HepG2 (cell line): ENCODE measurements around the gene RHEBL1. TPM values are rescaled to one million over a fixed set of nuclear protein-coding genes. Genes with fewer than 3 reads are reported as not detected.

Experiments used
- ATAC-seq: fragments of 200-7000 bp; cut with Tn5 transposase; 3 replicates; pipeline ENCODE4 v1.9.1; 2020; ENCODE audit warnings: mild to moderate bottlenecking, moderate library complexity
- Bru-seq: library from RNA; stranded (reverse); fragments of 400-500 nt; gene quantifications from one replicate; lab custom pipeline; 2021; lab: Mats Ljungman, UMichigan
- BruChase-seq, 2 experiments: library from RNA; stranded (reverse); fragments of 400-500 nt; gene quantifications; one replicate each; lab custom pipeline; 2021; lab: Mats Ljungman, UMichigan
- BruUV-seq: library from RNA; stranded (reverse); fragments of 400-500 nt; replicated peaks from 2 replicates; lab custom pipeline; 2021; lab: Mats Ljungman, UMichigan
- CTCF ChIA-PET: fragments of 300-600 bp; formaldehyde crosslinking; extraction: SDS; loops from one replicate; lab custom pipeline; 2021; ENCODE audit warnings: low total read pairs, inconsistent platforms, low intra/inter-chr PET ratio; lab: Yijun Ruan, JAX
- POLR2A ChIA-PET: fragments of 350-600 bp; sonication (Branson Sonifier 250); formaldehyde crosslinking; loops from one replicate; lab custom pipeline; 2020; ENCODE audit warnings: antibody characterized with exemption, inconsistent platforms; lab: Yijun Ruan, JAX
- DNase-seq: peaks from one replicate; pipeline ENCODE4 v3.0.0-alpha.2; 2015; ENCODE audit warnings: low spot score
- FAIRE-seq: peaks from 3 replicates; lab custom pipeline; 2011; peaks lifted over from hg19 to GRCh38; lab: Jason Lieb, UNC
- H2AFZ ChIP-seq: one replicate; pipeline ENCODE4 v1.6.1; 2011; ENCODE audit warnings: low read length, inconsistent platforms
- H3K27ac ChIP-seq: fragments of 300-600 bp; 3 replicates; pipeline ENCODE4 v1.8.0; 2011; ENCODE audit warnings: mixed run types, mild to moderate bottlenecking, mixed read lengths, low read length, inconsistent platforms; ENCODE audit not compliant: insufficient read depth; ENCODE audit errors: extremely low read length
- H3K27me3 ChIP-seq, 2 experiments: fragments of 200-600 bp in 1 of 2; 2 replicates in 1 of 2; 3 replicates in 1 of 2; pipeline versions ENCODE4 v1.6.0 to v1.8.0; 2011; ENCODE audit warnings: low read length in 2 of 2, mild to moderate bottlenecking in 2 of 2, moderate library complexity in 2 of 2, inconsistent platforms in 1 of 2; ENCODE audit not compliant: insufficient read depth in 2 of 2, control insufficient read depth in 1 of 2
- H3K36me3 ChIP-seq, 2 experiments: fragments of 200-600 bp in 1 of 2; replicated peaks in 1 of 2; 2 replicates in 1 of 2; 3 replicates in 1 of 2; pipeline versions ENCODE4 v1.5.1 to v1.8.0; 2011; ENCODE audit warnings: low read length in 2 of 2, inconsistent platforms in 1 of 2; ENCODE audit not compliant: insufficient read depth in 2 of 2, control insufficient read depth in 1 of 2
- H3K4me1 ChIP-seq: 2 replicates; pipeline ENCODE4 v1.5.1; 2012; ENCODE audit warnings: low read length, inconsistent platforms; ENCODE audit not compliant: insufficient read depth
- H3K4me2 ChIP-seq: 2 replicates; pipeline ENCODE4 v1.6.0; 2011; ENCODE audit warnings: low read depth, low read length, inconsistent platforms
- H3K4me3 ChIP-seq, 3 experiments: fragments of 200-600 bp in 1 of 3; sonication (generic), shearing (Covaris generic) in 1 of 3; replicated peaks in 1 of 3; 2 replicates each; pipeline ENCODE4 v1.5.1; 2011 to 2016; ENCODE audit warnings: low read length in 3 of 3, inconsistent platforms in 2 of 3, low read depth in 2 of 3, mild to moderate bottlenecking in 2 of 3, control low read depth in 1 of 3, mixed read lengths in 1 of 3; ENCODE audit not compliant: insufficient read depth in 1 of 3
- H3K79me2 ChIP-seq: one replicate; pipeline ENCODE4 v1.6.1; 2011; ENCODE audit warnings: low read length, inconsistent platforms; ENCODE audit not compliant: insufficient read depth
- H3K9ac ChIP-seq: 2 replicates; pipeline ENCODE4 v1.6.0; 2011; ENCODE audit warnings: mild to moderate bottlenecking, low read depth, low read length, inconsistent platforms; ENCODE audit not compliant: insufficient read depth
- H3K9me3 ChIP-seq: 2 replicates; pipeline ENCODE4 v1.5.1; 2012; ENCODE audit warnings: mild to moderate bottlenecking, low read length
- H4K20me1 ChIP-seq: 2 replicates; pipeline ENCODE4 v1.6.0; 2011; ENCODE audit warnings: inconsistent platforms, mild to moderate bottlenecking, low read length, moderate library complexity; ENCODE audit not compliant: insufficient read depth
- ARID2 ChIP-seq: sonication (generic); formaldehyde crosslinking; IDR thresholded peaks from 2 replicates; pipeline ENCODE4 v1.8.1; 2022; ENCODE audit warnings: mild to moderate bottlenecking, missing genetic modification reagents, borderline replicate concordance
- CREB1 ChIP-seq, 2 experiments: fragments of 450-650 bp in 1 of 2; IDR thresholded peaks; 2 replicates each; pipeline ENCODE4 v1.6.1; 2016 to 2017; ENCODE audit warnings: control low read depth in 1 of 2, mild to moderate bottlenecking in 1 of 2, missing compliant biosample characterization in 1 of 2, missing genetic modification characterization in 1 of 2
- KMT2B ChIP-seq: IDR thresholded peaks from 2 replicates; pipeline ENCODE4 v1.6.1; 2016; ENCODE audit warnings: missing genetic modification reagents, missing compliant biosample characterization
- MAFK ChIP-seq, 2 experiments: IDR thresholded peaks in 1 of 2; conservative IDR thresholded peaks in 1 of 2; 2 replicates each; pipeline ENCODE4 v1.6.1; 2011; ENCODE audit warnings: improper control_type of control experiment in 2 of 2, low read length in 2 of 2
- MIXL1 ChIP-seq: IDR thresholded peaks from 2 replicates; pipeline ENCODE4 v1.6.1; 2016
- SOX6 ChIP-seq, 2 experiments: fragments of 450-650 bp in 1 of 2; sonication (generic) in 1 of 2; formaldehyde crosslinking in 1 of 2; IDR thresholded peaks; 2 replicates each; pipeline versions ENCODE4 v1.4.0 to v1.6.1; 2017 to 2020; ENCODE audit warnings: antibody characterized with exemption in 1 of 2, mild to moderate bottlenecking in 1 of 2, missing genetic modification reagents in 1 of 2
- SRSF1 ChIP-seq: fragments of 200-400 bp; formaldehyde crosslinking; optimal IDR thresholded peaks from 2 replicates; pipeline ENCODE3; 2017; ENCODE audit warnings: mild to moderate bottlenecking, low read depth, low read length, moderate library complexity
- ZFAT ChIP-seq: sonication (generic); formaldehyde crosslinking; conservative IDR thresholded peaks from 2 replicates; pipeline ENCODE4 v1.8.1; 2023; ENCODE audit warnings: missing genetic modification reagents, inconsistent platforms
- ZNF124 ChIP-seq: sonication (generic); formaldehyde crosslinking; IDR thresholded peaks from 2 replicates; pipeline ENCODE4 v1.4.0; 2020; ENCODE audit warnings: missing genetic modification reagents
- ZSCAN31 ChIP-seq: sonication (generic); formaldehyde crosslinking; IDR thresholded peaks from 2 replicates; pipeline ENCODE4 v1.5.0; 2020; ENCODE audit warnings: low read depth, mild to moderate bottlenecking, missing genetic modification reagents
- WGBS: methylation state at CpG from one replicate; pipeline ENCODE4 v1.1.6; 2017; ENCODE audit warnings: low lambda C conversion rate; 5-methylcytosine and 5-hydroxymethylcytosine counted together
- in situ Hi-C: cut with HindIII; loops from 2 replicates; pipeline ENCODE4 v1.10.0; 2017; ENCODE audit warnings: low pct_unique_long_range_greater_than_20kb; ENCODE audit not compliant: extremely low pct_ligation_motif_present
- intact Hi-C: fragments of 100-400 bp; cut with micrococcal nuclease; formaldehyde crosslinking; loops from one replicate; pipeline ENCODE4 v1.10.0; 2022; ENCODE audit not compliant: unreplicated experiment
- long read RNA-seq, 2 experiments: library from RNA in 1 of 2; library from polyadenylated mRNA in 1 of 2; stranded (forward) in 1 of 2; unstranded in 1 of 2; transcript quantifications; one replicate each; pipeline ENCODE4 v2.0.0, GENCODE V29; 2019 to 2022
- polyA minus RNA-seq, 3 experiments: library from RNA; depleted of rRNA, polyadenylated mRNA; stranded (reverse); fragments of >200 nt; gene quantifications; 2 replicates each; pipeline ENCODE4 v1.2.3, GENCODE V29; 2011; ENCODE audit warnings: low replicate concordance in 1 of 3
- polyA plus RNA-seq, 8 experiments: library from polyadenylated mRNA; depleted of rRNA in 3 of 8; stranded (reverse) in 7 of 8; unstranded in 1 of 8; fragments of >200 nt; fragmentation: Illumina TruSeq in 4 of 8; extraction: Trizol in 4 of 8; gene quantifications; 2 replicates each; pipeline versions ENCODE4 v1.2.1 to v1.2.3, GENCODE V29; 2011 to 2016; ENCODE audit warnings: low read depth in 4 of 8, missing spikeins in 1 of 8, mixed read lengths in 1 of 8; ENCODE audit not compliant: insufficient read depth in 1 of 8
- total RNA-seq, 5 experiments: library from RNA; depleted of rRNA; stranded (reverse); fragments of >200 nt; fragmentation: Illumina TruSeq; extraction: Trizol; gene quantifications; 2 replicates each; pipeline ENCODE4 v1.2.3, GENCODE V29; 2016; ENCODE audit warnings: low read depth in 1 of 5
- TF ChIP-seq, protein P1 (sequence below): sonication (generic); formaldehyde crosslinking; IDR thresholded peaks from 2 replicates; pipeline ENCODE4 v1.5.0; 2020; ENCODE audit warnings: missing genetic modification reagents

Gene RHEBL1, protein sequence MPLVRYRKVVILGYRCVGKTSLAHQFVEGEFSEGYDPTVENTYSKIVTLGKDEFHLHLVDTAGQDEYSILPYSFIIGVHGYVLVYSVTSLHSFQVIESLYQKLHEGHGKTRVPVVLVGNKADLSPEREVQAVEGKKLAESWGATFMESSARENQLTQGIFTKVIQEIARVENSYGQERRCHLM
- total RNA-seq (2016; rRNA removed; fragmentation: Illumina TruSeq; extraction: Trizol) (1.4 and 1.6 TPM in 2 replicates), polyA plus RNA-seq (2011; rRNA removed) (2.5 and 2.9 TPM in 2 replicates), polyA minus RNA-seq (2011; rRNA and poly(A)+ RNA removed; ENCODE audit: low replicate concordance) (4.3 TPM in 2 replicates), Bru-seq, nascent RNA (percentile 33 among the genes with signal in this experiment), BruChase-seq, experiment 1, labeled RNA remaining after a 6-hour chase (percentile 32 among the genes with signal in this experiment), BruChase-seq, experiment 2, labeled RNA remaining after a 2-hour chase (percentile 34 among the genes with signal in this experiment)
- total RNA-seq (2016; cell fraction: cytosol; rRNA removed; fragmentation: Illumina TruSeq; extraction: Trizol; ENCODE audit: low read depth): 0.71 and 0.79 TPM in 2 replicates
- total RNA-seq (2016; cell fraction: insoluble cytoplasmic fraction; rRNA removed; fragmentation: Illumina TruSeq; extraction: Trizol): 1.5 and 1.9 TPM in 2 replicates
- 0.62 and 1.0 TPM in 2 replicates for total RNA-seq (2016; cell fraction: membrane; rRNA removed; fragmentation: Illumina TruSeq; extraction: Trizol)
- total RNA-seq (2016; cell fraction: nucleus; rRNA removed; fragmentation: Illumina TruSeq; extraction: Trizol): 0.75 and 1.0 TPM in 2 replicates
- 2.7 and 2.8 TPM in 2 replicates for polyA plus RNA-seq (2011; cell fraction: cytosol; rRNA removed)
- 2.0 and 2.7 TPM in 2 replicates for polyA plus RNA-seq (2011; cell fraction: nucleus; rRNA removed)
- 2.3 and 3.2 TPM in 2 replicates for polyA plus RNA-seq (2012)
- polyA plus RNA-seq (2016; cell fraction: cytosol; fragmentation: Illumina TruSeq; extraction: Trizol; ENCODE audit: low read depth): 0.21 and 0.42 TPM in 2 replicates
- 1.2 and 1.3 TPM in 2 replicates for polyA plus RNA-seq (2016; cell fraction: insoluble cytoplasmic fraction; fragmentation: Illumina TruSeq; extraction: Trizol; ENCODE audit: low read depth)
- polyA plus RNA-seq (2016; cell fraction: membrane; fragmentation: Illumina TruSeq; extraction: Trizol; ENCODE audit: low read depth): 0.52 and 0.79 TPM in 2 replicates
- polyA plus RNA-seq (2016; cell fraction: nucleus; fragmentation: Illumina TruSeq; extraction: Trizol; ENCODE audit: insufficient read depth, low read depth): 1.3 and 1.8 TPM in 2 replicates
- polyA minus RNA-seq (2011; cell fraction: cytosol; rRNA and poly(A)+ RNA removed): 0.88 and 0.89 TPM in 2 replicates
- polyA minus RNA-seq (2011; cell fraction: nucleus; rRNA and poly(A)+ RNA removed): 0.62 and 0.90 TPM in 2 replicates
- long read RNA-seq, experiment 1, partial matches to known transcripts: 0 of 3 reads
- long read RNA-seq, experiment 1, other reads (novel, unspliced or antisense): 0 of 3 reads
- long read RNA-seq, experiment 2, partial matches to known transcripts: 0 of 6 reads
- long read RNA-seq, experiment 2, other reads (novel, unspliced or antisense): 4 of 6 reads

DNA sequence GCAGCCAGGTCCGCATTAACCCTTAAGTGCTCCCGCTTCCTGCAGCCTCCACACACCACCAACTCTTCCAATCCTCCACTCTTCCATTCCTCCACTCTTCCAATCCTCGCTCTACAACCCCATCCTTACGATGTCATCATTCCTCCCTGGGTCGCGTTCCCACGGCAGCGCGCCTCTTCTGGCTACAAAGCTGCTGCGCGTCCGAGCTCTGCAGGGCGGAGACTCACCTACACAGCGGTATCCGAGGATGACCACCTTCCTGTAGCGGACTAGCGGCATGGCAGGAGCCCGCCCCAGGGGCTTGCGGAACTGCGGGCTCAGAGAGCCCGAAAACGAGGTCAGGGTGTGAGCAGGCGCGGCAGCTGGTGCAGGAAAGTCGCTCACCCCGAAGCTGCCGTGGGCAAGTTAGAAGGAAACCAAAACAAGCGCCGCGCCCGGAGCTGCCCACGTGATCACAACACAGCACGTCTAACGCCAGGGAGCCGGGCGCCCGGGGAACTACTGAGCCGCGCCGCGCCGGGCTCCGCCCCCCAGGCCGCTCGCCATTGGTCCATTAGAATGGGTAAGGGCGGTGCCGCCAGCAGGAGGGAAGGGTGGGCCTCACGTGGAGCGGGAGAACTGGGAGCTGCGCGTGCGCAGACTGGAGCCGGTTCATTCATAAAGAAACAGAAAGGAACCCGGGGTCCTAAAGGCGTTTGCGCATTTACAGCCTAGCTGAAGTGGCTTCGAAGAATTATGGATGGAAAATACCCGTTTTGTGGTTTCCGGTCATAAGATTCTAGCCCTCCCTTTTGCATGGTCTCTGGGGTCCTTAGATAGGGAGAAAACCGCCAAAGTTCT lies at the start of gene RHEBL1:
Gene RHEBL1 (minus strand): TSS at position 473 of the 840 bp plus-strand sequence. CDS start 194 bp downstream, at position 279.
- intact Hi-C loops (no loop called here), in situ Hi-C loops (loop anchor here (5.0 kb wide), 1 partner anchor 53 kb away; no protein-coding TSS in a partner anchor)
- ATAC-seq (peak; percentile 99), DNase-seq (peak; percentile 94), FAIRE-seq (peak; percentile 83)
- WGBS: 2% methylated on average over 34 of the region's 60 CpGs
- ChIA-PET CTCF (no interaction called here), POLR2A (interaction anchor here (0.9 to 2.0 kb wide), 15 partner anchors 8 to 204 kb away, joined by 3 to 25 read pairs (median 5); partner anchors contain the start of genes KMT2D, LMBR1L, PRKAG1 and RND1)
- Histone ChIP-seq H3K27me3 (no peaks in the 10 kb centered on the region), H3K4me1 (peaks cover 24% of the 10 kb centered on the region), H3K4me3 (peak within 1 kb of the TSS; percentile 73 to 85 (median 80)), H3K9me3 (no peaks in the 10 kb centered on the region), H3K9ac (peak within 1 kb of the TSS; percentile 61), H3K79me2 (no peaks in the 10 kb centered on the region), H4K20me1 (no peaks in the 10 kb centered on the region), H3K27ac (peak within 1 kb of the TSS; percentile 54), H3K36me3 (no peaks in the 10 kb centered on the region), H3K4me2 (peak within 1 kb of the TSS; percentile 95), H2AFZ (peak within 1 kb of the TSS; percentile 51)
- no TSS peak for BruUV-seq
- TF ChIP-seq MAFK (conservative IDR thresholded peaks at IDR 0.05 in 1 of 2, IDR thresholded peaks at IDR 0.05 in 1 of 2; ENCODE audit: low read length in 2 of 2): no peak
- 0 out of 2 replicates have a peak, but pooled peaks have one; percentile 27 for TF ChIP-seq ZNF124 (CRISPR knock-in tag)
- TF ChIP-seq ARID2: peak; percentile 47; the same call in 1 of the 2 replicates
- TF ChIP-seq SRSF1: no peak
- TF ChIP-seq ZFAT (CRISPR knock-in tag): no peak
- peak; percentile 81 for TF ChIP-seq KMT2B
- no peak for TF ChIP-seq SOX6 (IDR thresholded peaks at IDR 0.05)
- TF ChIP-seq SOX6 (CRISPR knock-in tag; IDR thresholded peaks at IDR 0.05): no peak
- TF ChIP-seq MIXL1 (CRISPR knock-in tag): no peak
- TF ChIP-seq, protein P1, sequence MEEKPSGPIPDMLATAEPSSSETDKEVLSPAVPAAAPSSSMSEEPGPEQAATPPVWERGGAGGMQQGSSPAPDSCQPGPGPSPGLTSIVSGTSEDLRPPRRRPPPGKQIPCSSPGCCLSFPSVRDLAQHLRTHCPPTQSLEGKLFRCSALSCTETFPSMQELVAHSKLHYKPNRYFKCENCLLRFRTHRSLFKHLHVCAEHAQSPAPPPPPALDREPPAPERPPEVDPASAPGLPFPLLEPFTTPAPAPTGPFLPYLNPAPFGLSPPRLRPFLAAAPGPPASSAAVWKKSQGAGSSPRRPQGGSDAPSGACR (CRISPR knock-in tag): no peak
- TF ChIP-seq CREB1 (IDR thresholded peaks at IDR 0.05): no peak; the same call in 1 of the 2 replicates
- TF ChIP-seq CREB1 (CRISPR knock-in tag; IDR thresholded peaks at IDR 0.05): peak; percentile 53
- TF ChIP-seq ZSCAN31 (CRISPR knock-in tag): no peak; the same call in 1 of the 2 replicates
